Left lung (tissue), 10 donors: ENCODE measurements around the gene GMDS. TPM values are rescaled to one million over a fixed set of nuclear protein-coding genes. Genes with fewer than 3 reads are reported as not detected.

Experiments
- ATAC-seq: fragments of 200-7000 bp; cut with Tn5 transposase; one replicate; pipeline ENCODE4 v1.9.1; 2020; ENCODE audit warnings: moderate library complexity
- DNase-seq, 4 donors: peaks; one replicate each; pipeline ENCODE4 v3.0.0-alpha.2; 2013 to 2020
- H3K27ac ChIP-seq, 2 donors: fragments of 200-600 bp; sonication (generic) in 1 of 2; one replicate each; pipeline versions ENCODE4 v1.5.0 to v1.8.0; 2020 to 2021
- H3K27me3 ChIP-seq, 2 donors: fragments of 200-600 bp; sonication (generic) in 1 of 2; one replicate each; pipeline versions ENCODE4 v1.5.0 to v1.8.0; 2020 to 2021
- H3K36me3 ChIP-seq, 2 donors: fragments of 200-600 bp; sonication (generic) in 1 of 2; one replicate each; pipeline versions ENCODE4 v1.5.0 to v1.8.0; 2020 to 2021
- H3K4me1 ChIP-seq, 2 donors: fragments of 200-600 bp; one replicate each; pipeline ENCODE4 v1.8.0; 2021
- H3K4me3 ChIP-seq, 2 donors: fragments of 200-600 bp; sonication (generic) in 1 of 2; one replicate each; pipeline versions ENCODE4 v1.5.0 to v1.8.0; 2020 to 2021; ENCODE audit warnings: mild to moderate bottlenecking in 1 of 2
- H3K9me3 ChIP-seq, 2 donors: fragments of 200-600 bp; sonication (generic) in 1 of 2; one replicate each; pipeline versions ENCODE4 v1.5.0 to v1.8.0; 2020 to 2021
- intact Hi-C, 2 donors: fragments of 100-400 bp; cut with DNase I; formaldehyde crosslinking; loops; one replicate each; pipeline versions ENCODE4 v1.11.2 to v1.14.2; 2022
- polyA plus RNA-seq, 6 donors: library from polyadenylated mRNA; unstranded; fragments of 120-200 nt; gene quantifications; one replicate each; pipeline ENCODE4 v1.2.1, GENCODE V29; 2013; ENCODE audit not compliant: insufficient read length in 6 of 6
- total RNA-seq, 2 donors: library from RNA; stranded (reverse); fragmentation: NEBNext Ultra II Directional; extraction: Animal tissue kit (Norgen Biotek cat#: 25700); gene quantifications; one replicate each; pipeline ENCODE4 v1.2.1, GENCODE V29; 2021
- TF ChIP-seq, protein P1 (sequence below), 2 donors: fragments of 200-600 bp; sonication (generic) in 1 of 2; IDR thresholded peaks; one replicate each; pipeline versions ENCODE4 v1.5.0 to v1.8.0; 2021; ENCODE audit warnings: antibody characterized with exemption in 2 of 2
- donor health status: DM: no; HTN: yes; CAD: no.
- donor health status: DM: no; HTN: no; CAD: no.

Gene GMDS
- total and polyA plus RNA-seq, 8 donors, result 16.5 to 25.4 (median 21.2) TPM

DNA sequence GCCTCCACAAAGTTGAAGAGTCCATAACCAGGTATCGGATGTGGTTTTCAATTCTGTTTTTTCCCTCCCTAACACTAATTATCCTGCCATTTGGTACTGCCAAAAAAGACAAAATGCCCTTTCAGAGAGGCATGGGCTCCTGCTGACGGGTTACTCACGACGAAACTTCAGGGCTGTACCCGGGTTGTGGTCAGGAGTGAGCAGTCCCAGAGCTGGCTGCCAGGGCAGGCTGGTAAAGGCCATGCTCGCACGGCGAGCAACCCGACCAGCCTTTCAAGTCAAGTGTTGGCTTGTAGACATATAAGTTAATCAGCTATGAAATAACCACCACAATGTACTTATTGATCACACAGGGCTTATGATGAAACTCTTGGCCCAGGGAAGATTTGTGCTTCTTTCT, 483.2 kb downstream of the GMDS start:
- Histone ChIP-seq H3K27me3 (no peaks in the 10 kb centered on the region), H3K4me3 (no peak overlapping the region), H3K9me3 (no peaks in the 10 kb centered on the region), H3K36me3 (no peaks in the 10 kb centered on the region), H3K4me1 (no peaks in the 10 kb centered on the region), H3K27ac (no peak overlapping the region)
- ATAC-seq (no peak), DNase-seq (no peak)
- intact Hi-C loops, result no loop called here
- TF ChIP-seq, protein P1, sequence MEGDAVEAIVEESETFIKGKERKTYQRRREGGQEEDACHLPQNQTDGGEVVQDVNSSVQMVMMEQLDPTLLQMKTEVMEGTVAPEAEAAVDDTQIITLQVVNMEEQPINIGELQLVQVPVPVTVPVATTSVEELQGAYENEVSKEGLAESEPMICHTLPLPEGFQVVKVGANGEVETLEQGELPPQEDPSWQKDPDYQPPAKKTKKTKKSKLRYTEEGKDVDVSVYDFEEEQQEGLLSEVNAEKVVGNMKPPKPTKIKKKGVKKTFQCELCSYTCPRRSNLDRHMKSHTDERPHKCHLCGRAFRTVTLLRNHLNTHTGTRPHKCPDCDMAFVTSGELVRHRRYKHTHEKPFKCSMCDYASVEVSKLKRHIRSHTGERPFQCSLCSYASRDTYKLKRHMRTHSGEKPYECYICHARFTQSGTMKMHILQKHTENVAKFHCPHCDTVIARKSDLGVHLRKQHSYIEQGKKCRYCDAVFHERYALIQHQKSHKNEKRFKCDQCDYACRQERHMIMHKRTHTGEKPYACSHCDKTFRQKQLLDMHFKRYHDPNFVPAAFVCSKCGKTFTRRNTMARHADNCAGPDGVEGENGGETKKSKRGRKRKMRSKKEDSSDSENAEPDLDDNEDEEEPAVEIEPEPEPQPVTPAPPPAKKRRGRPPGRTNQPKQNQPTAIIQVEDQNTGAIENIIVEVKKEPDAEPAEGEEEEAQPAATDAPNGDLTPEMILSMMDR (IDR thresholded peaks at IDR 0.05), result no peak

DNA sequence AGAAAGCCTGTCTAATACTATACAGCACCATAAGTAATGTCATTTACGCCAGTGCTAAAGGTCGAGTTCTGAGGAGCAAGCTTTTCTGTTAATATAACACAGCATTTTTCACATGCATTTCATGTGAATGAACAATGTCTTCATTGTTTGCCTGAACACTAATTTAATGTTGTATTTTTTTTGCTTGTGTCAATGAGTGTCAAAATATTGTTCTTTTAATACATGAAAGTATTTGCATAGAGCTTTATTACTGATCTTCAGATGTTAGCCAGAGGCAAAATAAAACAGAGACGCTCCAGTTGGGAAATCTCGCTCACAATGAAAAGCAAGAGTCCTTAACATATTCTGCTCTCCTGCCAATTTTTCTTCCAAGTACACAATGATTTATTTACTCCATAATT, 483.9 kb downstream of the GMDS start:
- DNase-seq, result no peak
- TF ChIP-seq, protein P1 (IDR thresholded peaks at IDR 0.05), result no peak
- no peak overlapping the region for H3K4me3 ChIP-seq
- H3K36me3 ChIP-seq, result no peaks in the 10 kb centered on the region
- intact Hi-C loops, result no loop called here
- no peak for ATAC-seq
- H3K27me3 ChIP-seq, result no peaks in the 10 kb centered on the region
- H3K27ac ChIP-seq, result no peak overlapping the region
- H3K4me1 ChIP-seq, result no peaks in the 10 kb centered on the region
- H3K9me3 ChIP-seq, result no peaks in the 10 kb centered on the region

DNA sequence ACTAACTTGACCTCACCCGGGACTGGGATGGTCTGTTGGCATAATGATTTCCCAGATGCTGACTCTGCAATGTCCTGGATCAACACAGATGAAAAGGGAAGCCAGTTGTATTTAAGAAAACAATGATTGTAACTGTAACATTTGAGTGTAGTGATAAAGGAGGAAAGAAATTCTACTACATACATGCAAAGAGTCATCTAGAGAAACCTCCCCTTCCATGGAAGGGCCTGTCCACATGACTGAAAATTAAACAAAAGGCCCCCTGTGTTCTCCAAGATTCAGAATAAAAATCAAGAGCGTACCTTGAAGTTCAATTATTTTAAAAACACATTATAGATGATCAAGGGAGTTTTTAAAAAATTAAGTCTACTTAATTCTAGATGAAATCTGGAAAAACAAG, 484.5 kb downstream of the GMDS start:
- H3K27ac ChIP-seq, result no peak overlapping the region
- no peak overlapping the region for H3K4me3 ChIP-seq
- TF ChIP-seq, protein P1 (IDR thresholded peaks at IDR 0.05), result no peak
- intact Hi-C loops, result no loop called here
- no peaks in the 10 kb centered on the region for H3K9me3 ChIP-seq
- no peak for ATAC-seq
- H3K36me3 ChIP-seq, result no peaks in the 10 kb centered on the region
- H3K27me3 ChIP-seq, result no peaks in the 10 kb centered on the region
- DNase-seq, result no peak
- no peaks in the 10 kb centered on the region for H3K4me1 ChIP-seq

DNA sequence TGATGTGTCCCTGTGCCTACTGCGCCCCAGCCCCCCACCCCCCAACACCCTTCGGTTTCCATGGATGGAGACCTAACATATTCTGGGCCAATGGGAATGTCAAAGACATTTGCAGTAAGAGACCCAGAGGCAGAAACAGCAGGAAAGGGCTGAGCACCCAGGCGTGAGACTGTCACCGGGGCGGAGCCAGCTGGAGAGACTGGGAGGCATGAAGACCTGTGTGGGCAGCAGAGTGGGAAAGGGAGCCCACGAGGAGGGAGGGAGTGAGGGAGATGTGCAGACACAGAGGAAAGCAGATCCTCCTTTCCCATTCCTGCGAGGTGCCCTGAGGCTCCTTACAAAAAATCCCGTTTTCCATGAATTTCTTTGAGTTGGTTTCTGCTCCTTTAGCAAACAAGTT, 485.5 kb downstream of the GMDS start:
- H3K9me3 ChIP-seq, result no peaks in the 10 kb centered on the region
- H3K27me3 ChIP-seq, result no peaks in the 10 kb centered on the region
- no peaks in the 10 kb centered on the region for H3K36me3 ChIP-seq
- H3K27ac ChIP-seq, result no peak overlapping the region
- H3K4me1 ChIP-seq, result no peaks in the 10 kb centered on the region
- TF ChIP-seq, protein P1 (IDR thresholded peaks at IDR 0.05), result no peak
- ATAC-seq (no peak), DNase-seq (no peak)
- H3K4me3 ChIP-seq, result no peak overlapping the region
- intact Hi-C loops, result no loop called here

DNA sequence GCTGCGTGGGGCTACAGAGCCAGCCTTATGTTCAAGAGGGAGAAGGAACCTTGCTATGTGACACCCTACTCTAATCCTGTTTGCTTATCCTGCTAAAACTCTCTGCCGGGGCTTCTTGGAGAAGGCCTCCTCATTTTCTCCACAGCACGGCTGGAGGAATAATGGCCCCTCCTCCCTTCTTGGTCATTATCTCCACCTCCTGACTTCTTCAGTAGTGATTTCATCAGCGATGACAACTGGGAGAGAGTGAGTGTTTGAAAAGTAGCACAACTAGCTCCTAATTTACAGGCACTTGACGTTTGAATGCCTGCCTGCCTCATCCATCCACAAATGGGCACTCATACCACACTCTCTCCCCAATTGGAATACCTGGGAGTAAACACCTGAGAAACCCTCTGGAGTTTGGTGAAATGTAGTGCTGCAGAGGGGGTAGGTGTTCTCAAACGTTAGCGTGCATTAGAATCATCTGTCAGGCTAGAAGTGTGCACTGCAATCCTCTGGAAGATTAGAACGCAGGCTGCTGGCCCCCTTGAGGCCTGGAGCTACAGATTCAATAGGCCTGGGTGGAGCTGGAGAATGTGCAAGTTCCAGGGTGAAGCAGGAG, 487.2 kb downstream of the GMDS start:
- no peak for DNase-seq
- H3K27ac ChIP-seq, result no peak overlapping the region
- TF ChIP-seq, protein P1 (IDR thresholded peaks at IDR 0.05), result no peak
- no peaks in the 10 kb centered on the region for H3K27me3 ChIP-seq
- no peak overlapping the region for H3K4me3 ChIP-seq
- no peaks in the 10 kb centered on the region for H3K4me1 ChIP-seq
- no peaks in the 10 kb centered on the region for H3K36me3 ChIP-seq
- intact Hi-C loops, result no loop called here
- no peaks in the 10 kb centered on the region for H3K9me3 ChIP-seq
- no peak for ATAC-seq
